Measurements from ENCODE around the gene GALNT11. TPM values are rescaled to one million over a fixed set of nuclear protein-coding genes. Genes with fewer than 3 reads are reported as not detected.
"Not testable (repeated sequence)": the region's sequence is repeated elsewhere in the genome, so short reads cannot be mapped to it uniquely, and the experiment has no call there.

The GALNT11 gene
- total RNA-seq, 1 donor from 2014 or later: 23.0 TPM

DNA sequence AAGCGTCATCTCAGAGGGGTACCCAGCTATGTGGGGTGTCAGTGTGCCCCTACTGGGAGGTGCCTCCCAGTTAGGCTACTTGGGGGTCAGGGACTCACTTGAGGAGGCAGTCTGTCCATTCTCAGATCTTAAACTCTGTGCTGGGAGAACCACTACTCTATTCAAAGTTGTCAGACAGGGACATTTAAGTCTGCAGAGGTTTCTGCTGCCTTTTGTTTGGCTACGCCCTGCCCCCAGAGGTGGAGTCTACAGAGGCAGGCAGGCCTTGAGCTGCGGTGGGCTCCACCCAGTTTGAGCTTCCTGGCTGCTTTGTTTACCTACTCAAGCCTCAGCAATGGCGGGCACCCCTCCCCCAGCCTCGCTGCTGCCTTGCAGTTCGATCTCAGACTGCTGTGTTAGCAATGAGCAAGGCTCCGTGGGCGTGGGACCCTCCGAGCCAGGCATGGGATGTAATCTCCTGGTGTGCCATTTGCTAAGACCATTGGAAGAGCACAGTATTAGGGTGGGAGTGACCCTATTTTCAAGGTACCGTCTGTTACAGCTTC lies 40.4 kb downstream of the GALNT11 start:
- not testable (repeated sequence) for H3K27me3 Mint-ChIP-seq (ENCODE audit: low read depth, unreplicated experiment); H3K36me3 Mint-ChIP-seq (ENCODE audit: low read depth, unreplicated experiment); H3K4me3 ChIP-seq (ENCODE audit: insufficient read depth, low read depth, low read length); H2AFZ ChIP-seq (ENCODE audit: low read depth, low read length); H3K9me3 ChIP-seq (ENCODE audit: insufficient read depth, low read depth, low read length); H3K9ac ChIP-seq (ENCODE audit: low read length); H3K27me3 ChIP-seq (ENCODE audit: insufficient read depth, low read length); H3K4me2 ChIP-seq (ENCODE audit: low read length); H3K79me2 ChIP-seq (ENCODE audit: insufficient read depth, low read length); H4K20me1 ChIP-seq (ENCODE audit: insufficient read depth, low read length); H3K36me3 ChIP-seq (ENCODE audit: insufficient read depth, low read length); H3K4me1 Mint-ChIP-seq (ENCODE audit: low read depth, unreplicated experiment); H3K27ac ChIP-seq (ENCODE audit: low read depth, low read length); H3K27ac Mint-ChIP-seq (ENCODE audit: unreplicated experiment); H3K4me3 Mint-ChIP-seq (ENCODE audit: unreplicated experiment); FAIRE-seq; DNase-seq (ENCODE audit: low read depth); H3K4me1 ChIP-seq (ENCODE audit: insufficient read depth, low read length)
- peaks cover 16% of the 10 kb centered on the region for H3K9me3 Mint-ChIP-seq (ENCODE audit: unreplicated experiment)

DNA sequence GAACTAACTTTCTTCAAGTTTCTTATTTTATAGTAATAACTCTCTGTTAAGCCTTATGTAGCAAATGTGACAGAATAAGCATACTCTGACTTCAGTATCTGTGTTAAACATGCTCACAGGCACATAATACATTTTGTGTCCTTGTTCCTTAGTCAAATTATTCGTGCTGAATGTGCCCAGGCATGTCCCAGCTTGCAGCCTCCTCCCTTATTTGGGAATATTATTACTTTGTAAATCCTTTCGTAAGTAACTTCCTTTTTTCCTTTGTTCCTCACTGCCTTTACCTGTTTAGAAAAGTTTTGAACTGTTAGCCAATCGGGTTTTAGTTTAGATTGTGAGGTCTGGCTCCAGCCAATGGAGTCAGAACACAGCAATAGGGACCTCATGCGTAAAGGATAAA lies 46.9 kb downstream of the GALNT11 start:
- Histone ChIP-seq H3K9ac (ENCODE audit: low read length) (no peak overlapping the region), H3K27ac (ENCODE audit: low read depth, low read length) (no peak overlapping the region), H3K4me1 (ENCODE audit: insufficient read depth, low read length) (no peaks in the 10 kb centered on the region), H3K4me2 (ENCODE audit: low read length) (no peak overlapping the region), H3K4me3 (ENCODE audit: insufficient read depth, low read depth, low read length) (no peak overlapping the region), H3K9me3 (ENCODE audit: insufficient read depth, low read depth, low read length) (no peaks in the 10 kb centered on the region), H2AFZ (ENCODE audit: low read depth, low read length) (peak overlapping the region; percentile 22), H3K79me2 (ENCODE audit: insufficient read depth, low read length) (peaks cover 16% of the 10 kb centered on the region), H3K36me3 (ENCODE audit: insufficient read depth, low read length) (no peaks in the 10 kb centered on the region), H3K27me3 (ENCODE audit: insufficient read depth, low read length) (no peaks in the 10 kb centered on the region), H4K20me1 (ENCODE audit: insufficient read depth, low read length) (peaks cover 18% of the 10 kb centered on the region)
- TF ChIP-seq, protein P1, sequence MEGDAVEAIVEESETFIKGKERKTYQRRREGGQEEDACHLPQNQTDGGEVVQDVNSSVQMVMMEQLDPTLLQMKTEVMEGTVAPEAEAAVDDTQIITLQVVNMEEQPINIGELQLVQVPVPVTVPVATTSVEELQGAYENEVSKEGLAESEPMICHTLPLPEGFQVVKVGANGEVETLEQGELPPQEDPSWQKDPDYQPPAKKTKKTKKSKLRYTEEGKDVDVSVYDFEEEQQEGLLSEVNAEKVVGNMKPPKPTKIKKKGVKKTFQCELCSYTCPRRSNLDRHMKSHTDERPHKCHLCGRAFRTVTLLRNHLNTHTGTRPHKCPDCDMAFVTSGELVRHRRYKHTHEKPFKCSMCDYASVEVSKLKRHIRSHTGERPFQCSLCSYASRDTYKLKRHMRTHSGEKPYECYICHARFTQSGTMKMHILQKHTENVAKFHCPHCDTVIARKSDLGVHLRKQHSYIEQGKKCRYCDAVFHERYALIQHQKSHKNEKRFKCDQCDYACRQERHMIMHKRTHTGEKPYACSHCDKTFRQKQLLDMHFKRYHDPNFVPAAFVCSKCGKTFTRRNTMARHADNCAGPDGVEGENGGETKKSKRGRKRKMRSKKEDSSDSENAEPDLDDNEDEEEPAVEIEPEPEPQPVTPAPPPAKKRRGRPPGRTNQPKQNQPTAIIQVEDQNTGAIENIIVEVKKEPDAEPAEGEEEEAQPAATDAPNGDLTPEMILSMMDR (IDR thresholded peaks at IDR 0.05; ENCODE audit: insufficient read depth, low read depth, low read length): no peak
- TF ChIP-seq EZH2 (IDR thresholded peaks at IDR 0.05; ENCODE audit: insufficient read depth, low read length): no peak
- Mint-ChIP-seq H3K4me3 (ENCODE audit: unreplicated experiment) (no peak overlapping the region), H3K27me3 (ENCODE audit: low read depth, unreplicated experiment) (no peaks in the 10 kb centered on the region), H3K27ac (ENCODE audit: unreplicated experiment) (peak overlapping the region; percentile 22), H3K9me3 (ENCODE audit: unreplicated experiment) (peaks cover 4% of the 10 kb centered on the region), H3K36me3 (ENCODE audit: low read depth, unreplicated experiment) (peaks cover 3% of the 10 kb centered on the region), H3K4me1 (ENCODE audit: low read depth, unreplicated experiment) (peaks cover 17% of the 10 kb centered on the region)
- DNase-seq (ENCODE audit: low read depth): no peak
- no peak for FAIRE-seq

GRCh38 chr7:152073352-152073751 lies 47.9 kb downstream of the GALNT11 start:
- Histone ChIP-seq H3K4me3 (ENCODE audit: insufficient read depth, low read depth, low read length) (no peak overlapping the region), H3K9me3 (ENCODE audit: insufficient read depth, low read depth, low read length) (no peaks in the 10 kb centered on the region), H3K27ac (ENCODE audit: low read depth, low read length) (no peak overlapping the region), H3K36me3 (ENCODE audit: insufficient read depth, low read length) (no peaks in the 10 kb centered on the region), H3K4me1 (ENCODE audit: insufficient read depth, low read length) (no peaks in the 10 kb centered on the region), H3K9ac (ENCODE audit: low read length) (no peak overlapping the region), H3K27me3 (ENCODE audit: insufficient read depth, low read length) (no peaks in the 10 kb centered on the region), H4K20me1 (ENCODE audit: insufficient read depth, low read length) (peaks cover 19% of the 10 kb centered on the region), H2AFZ (ENCODE audit: low read depth, low read length) (no peak overlapping the region), H3K79me2 (ENCODE audit: insufficient read depth, low read length) (peaks cover 13% of the 10 kb centered on the region), H3K4me2 (ENCODE audit: low read length) (no peak overlapping the region)
- Mint-ChIP-seq H3K27me3 (ENCODE audit: low read depth, unreplicated experiment) (no peaks in the 10 kb centered on the region), H3K36me3 (ENCODE audit: low read depth, unreplicated experiment) (no peaks in the 10 kb centered on the region), H3K27ac (ENCODE audit: unreplicated experiment) (no peak overlapping the region), H3K4me1 (ENCODE audit: low read depth, unreplicated experiment) (peaks cover 17% of the 10 kb centered on the region), H3K4me3 (ENCODE audit: unreplicated experiment) (no peak overlapping the region), H3K9me3 (ENCODE audit: unreplicated experiment) (peaks cover 4% of the 10 kb centered on the region)
- DNase-seq (ENCODE audit: low read depth) (no peak), FAIRE-seq (peak; percentile 17)
- TF ChIP-seq EZH2 (IDR thresholded peaks at IDR 0.05; ENCODE audit: insufficient read depth, low read length): no peak
- TF ChIP-seq, protein P1 (IDR thresholded peaks at IDR 0.05; ENCODE audit: insufficient read depth, low read depth, low read length): no peak

Data from astrocyte (in vitro differentiated cells and primary cell).